Endodermal cell (in vitro differentiated cells): ENCODE measurements around the gene DGKG. TPM values are rescaled to one million over a fixed set of nuclear protein-coding genes. Genes with fewer than 3 reads are reported as not detected.

Experiments
- DNase-seq: peaks from one replicate; pipeline ENCODE4 v3.0.0-alpha.2; 2017
- H3K27ac ChIP-seq: 2 replicates; pipeline ENCODE4 v1.5.1; 2013; ENCODE audit warnings: mild to moderate bottlenecking, low read depth, low read length, moderate library complexity
- H3K27me3 ChIP-seq: 2 replicates; pipeline ENCODE4 v1.6.1; 2013; ENCODE audit warnings: mild to moderate bottlenecking, low read length, moderate library complexity; ENCODE audit not compliant: insufficient read depth, control insufficient read depth, poor library complexity, severe bottlenecking
- H3K36me3 ChIP-seq: 2 replicates; pipeline ENCODE4 v1.7.0; 2013; ENCODE audit warnings: mild to moderate bottlenecking, low read length, moderate library complexity; ENCODE audit not compliant: control insufficient read depth, insufficient read depth
- H3K4me1 ChIP-seq: one replicate; pipeline ENCODE4 v1.7.0; 2013; ENCODE audit warnings: low read length; ENCODE audit not compliant: control insufficient read depth, insufficient read depth
- H3K4me3 ChIP-seq: 2 replicates; pipeline ENCODE4 v1.5.1; 2013; ENCODE audit warnings: mild to moderate bottlenecking, low read length, moderate library complexity
- H3K9ac ChIP-seq: 2 replicates; pipeline ENCODE4 v1.6.1; 2013; ENCODE audit warnings: mild to moderate bottlenecking, low read length, moderate library complexity; ENCODE audit not compliant: poor library complexity, severe bottlenecking; ENCODE audit errors: extremely low read depth
- H3K9me3 ChIP-seq: 2 replicates; pipeline ENCODE4 v1.6.1; 2013; ENCODE audit warnings: mild to moderate bottlenecking, low read length, moderate library complexity; ENCODE audit not compliant: control insufficient read depth
- H3K27ac Mint-ChIP-seq: 2 replicates; pipeline ENCODE4 v1.8.0; 2020; ENCODE audit warnings: mixed read lengths
- H3K27me3 Mint-ChIP-seq: 2 replicates; pipeline ENCODE4 v1.8.0; 2021; ENCODE audit warnings: mild to moderate bottlenecking, mixed read lengths; ENCODE audit not compliant: insufficient read depth
- H3K36me3 Mint-ChIP-seq: 2 replicates; pipeline ENCODE4 v1.8.0; 2020; ENCODE audit warnings: low read depth, mixed read lengths
- H3K4me1 Mint-ChIP-seq: 2 replicates; pipeline ENCODE4 v1.8.0; 2020; ENCODE audit warnings: mixed read lengths
- H3K4me3 Mint-ChIP-seq: 2 replicates; pipeline ENCODE4 v1.8.0; 2020; ENCODE audit warnings: mild to moderate bottlenecking, moderate library complexity, mixed read lengths
- H3K9me3 Mint-ChIP-seq: 2 replicates; pipeline ENCODE4 v1.8.0; 2020; ENCODE audit warnings: mild to moderate bottlenecking, mixed read lengths
- CTCF ChIP-seq: fragments of 200-600 bp; sonication (generic); conservative IDR thresholded peaks from 2 replicates; pipeline ENCODE4 v1.5.0; 2021; ENCODE audit warnings: antibody characterized with exemption, mild to moderate bottlenecking
- WGBS, 2 experiments: methylation state at CpG; one replicate each; pipeline versions ENCODE4 v1.1.5 to v1.1.7; 2013; ENCODE audit warnings: missing lambda C conversion rate in 2 of 2, mixed read lengths in 1 of 2; ENCODE audit not compliant: insufficient coverage in 1 of 2, insufficient read length in 1 of 2; 5-methylcytosine and 5-hydroxymethylcytosine counted together
- total RNA-seq, 2 donors: library from RNA; stranded (reverse); fragmentation: NEBNext Ultra II Directional in 1 of 2; extraction: Animal tissue kit (Norgen Biotek cat#: 25700) in 1 of 2; gene quantifications; 2 replicates in 1 of 2; 3 replicates in 1 of 2; pipeline ENCODE4 v1.2.1, GENCODE V29; 2021

DGKG gene
- total RNA-seq, 2 donors from 2014 or later: 0.86 to 1.8 TPM

GRCh38 chr3:186219211-186219638, 142.8 kb downstream of the DGKG start:
- no peaks in the 10 kb centered on the region for H3K9me3 ChIP-seq
- WGBS, 2 experiments: 91 to 96% methylated on average over 5 to 7 of the region's 7 CpGs
- no peak overlapping the region for H3K9ac ChIP-seq
- no peaks in the 10 kb centered on the region for H3K4me1 ChIP-seq
- H3K36me3 ChIP-seq: no peaks in the 10 kb centered on the region
- Mint-ChIP-seq H3K27ac (no peak overlapping the region), H3K4me1 (peaks cover 3% of the 10 kb centered on the region), H3K4me3 (no peak overlapping the region), H3K27me3 (peaks cover 1% of the 10 kb centered on the region), H3K9me3 (no peaks in the 10 kb centered on the region), H3K36me3 (no peaks in the 10 kb centered on the region)
- peak; percentile 37 for TF ChIP-seq CTCF
- H3K4me3 ChIP-seq: no peak overlapping the region
- no peak overlapping the region for H3K27ac ChIP-seq
- no peaks in the 10 kb centered on the region for H3K27me3 ChIP-seq
- no peak for DNase-seq

- Mint-ChIP-seq H3K4me1 (peaks cover 3% of the 10 kb centered on the region), H3K36me3 (no peaks in the 10 kb centered on the region), H3K27me3 (no peaks in the 10 kb centered on the region), H3K4me3 (no peak overlapping the region), H3K27ac (no peak overlapping the region), H3K9me3 (no peaks in the 10 kb centered on the region)
- no peak for DNase-seq
- Histone ChIP-seq H3K27ac (no peak overlapping the region), H3K4me1 (no peaks in the 10 kb centered on the region), H3K9ac (no peak overlapping the region), H3K27me3 (no peaks in the 10 kb centered on the region), H3K4me3 (no peak overlapping the region), H3K36me3 (no peaks in the 10 kb centered on the region), H3K9me3 (no peaks in the 10 kb centered on the region)
- 88 to 94% methylated on average over 4 to 6 of the region's 8 CpGs for WGBS, 2 experiments
- no peak for TF ChIP-seq CTCF
These were observed 143.6 kb downstream of the DGKG start for GRCh38 chr3:186218421-186218820.

GRCh38 chr3:186217820-186218164, 144.2 kb downstream of the DGKG start:
- H3K4me1 Mint-ChIP-seq: peaks cover 3% of the 10 kb centered on the region
- no peak for DNase-seq
- no peaks in the 10 kb centered on the region for H3K9me3 Mint-ChIP-seq
- no peaks in the 10 kb centered on the region for H3K36me3 ChIP-seq
- H3K27me3 Mint-ChIP-seq: no peaks in the 10 kb centered on the region
- 92% methylated on average over 1 of the region's 1 CpG; no CpG with 5 or more reads in 1 of the 2 experiments for WGBS, 2 experiments
- H3K4me3 ChIP-seq: no peak overlapping the region
- no peaks in the 10 kb centered on the region for H3K9me3 ChIP-seq
- TF ChIP-seq CTCF: no peak
- H3K27ac ChIP-seq: no peak overlapping the region
- no peaks in the 10 kb centered on the region for H3K4me1 ChIP-seq
- H3K27ac Mint-ChIP-seq: no peak overlapping the region
- no peaks in the 10 kb centered on the region for H3K36me3 Mint-ChIP-seq
- no peak overlapping the region for H3K9ac ChIP-seq
- H3K4me3 Mint-ChIP-seq: no peak overlapping the region
- H3K27me3 ChIP-seq: no peaks in the 10 kb centered on the region
